HG03457 (cell line): ENCODE measurements around the gene SCGB3A1.

Experiments used
- ATAC-seq: cut with Tn5 transposase; IDR thresholded peaks from one replicate; pipeline ENCODE4 v1.9.1; 2021; ENCODE audit warnings: moderate number of reproducible peaks; ENCODE audit not compliant: unreplicated experiment

The SCGB3A1 gene

GRCh38 chr5:180625791-180626660 is 34.7 kb upstream of the SCGB3A1 start:
- ATAC-seq: no peak

- ATAC-seq: no peak
Measured at GRCh38 chr5:180625125-180625790, 34.0 kb upstream of the SCGB3A1 start.

DNA sequence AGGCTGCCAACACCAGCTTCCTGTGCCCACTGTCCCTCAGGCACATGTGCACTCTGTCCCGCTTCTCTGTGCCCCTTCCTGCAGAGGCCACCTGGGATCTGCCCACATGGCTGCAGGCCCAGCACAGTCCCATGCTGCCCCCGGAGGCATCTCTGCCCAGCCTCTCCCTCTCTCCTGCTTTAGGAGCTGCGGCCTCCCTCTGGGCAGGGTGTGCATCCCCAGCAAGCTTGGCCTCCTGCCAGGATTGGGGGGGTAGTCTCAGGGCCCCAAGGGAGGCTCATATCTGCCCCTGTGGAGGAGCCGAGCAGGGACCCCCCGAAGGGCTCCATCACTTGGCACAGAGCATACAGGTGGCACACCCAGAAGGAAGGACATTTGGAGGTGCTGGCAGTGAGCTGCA is 33.3 kb upstream of the SCGB3A1 start:
- ATAC-seq: no peak

DNA sequence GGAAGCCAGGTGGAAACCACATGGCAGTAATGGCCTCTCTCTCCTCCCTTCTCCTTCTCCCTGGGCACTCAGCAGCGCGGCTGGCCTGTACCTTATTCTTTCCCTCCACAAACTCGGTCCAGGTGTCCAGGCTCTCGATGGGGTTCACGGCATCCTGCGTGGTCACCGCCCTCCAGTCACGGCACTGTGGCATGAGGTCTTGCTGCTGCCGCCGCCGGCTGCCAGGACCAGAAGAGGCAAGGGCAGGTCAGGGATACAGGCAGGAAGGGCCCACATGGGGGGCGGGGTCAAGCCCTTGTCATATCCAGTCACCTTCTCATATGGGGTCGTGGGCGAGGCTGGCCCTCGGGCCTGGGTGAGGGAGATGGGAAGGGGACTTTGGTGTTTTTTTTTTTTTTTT is 32.5 kb upstream of the SCGB3A1 start:
- ATAC-seq: no peak

DNA sequence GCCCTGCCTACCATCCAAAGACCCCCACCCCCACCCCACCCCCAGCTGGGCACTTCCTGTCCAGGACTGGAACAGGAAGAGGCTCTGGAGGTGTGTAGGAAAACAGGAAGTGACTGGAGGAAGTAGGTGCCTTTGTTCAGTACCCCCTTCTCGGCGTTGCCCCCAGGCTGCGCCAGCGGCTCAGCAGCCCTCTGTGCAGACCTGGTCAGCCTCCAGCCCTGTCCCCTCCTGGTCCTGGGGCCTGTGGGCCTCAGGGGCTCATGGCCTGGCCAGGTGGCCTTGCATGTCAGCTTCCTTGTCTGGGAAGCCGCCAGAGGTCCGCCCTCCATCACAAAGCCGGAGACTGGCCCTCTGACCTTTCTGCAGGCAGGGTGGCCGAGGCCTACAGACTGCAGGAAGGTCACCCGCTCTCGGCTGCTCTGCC is 32.1 kb upstream of the SCGB3A1 start:
- no peak for ATAC-seq

DNA sequence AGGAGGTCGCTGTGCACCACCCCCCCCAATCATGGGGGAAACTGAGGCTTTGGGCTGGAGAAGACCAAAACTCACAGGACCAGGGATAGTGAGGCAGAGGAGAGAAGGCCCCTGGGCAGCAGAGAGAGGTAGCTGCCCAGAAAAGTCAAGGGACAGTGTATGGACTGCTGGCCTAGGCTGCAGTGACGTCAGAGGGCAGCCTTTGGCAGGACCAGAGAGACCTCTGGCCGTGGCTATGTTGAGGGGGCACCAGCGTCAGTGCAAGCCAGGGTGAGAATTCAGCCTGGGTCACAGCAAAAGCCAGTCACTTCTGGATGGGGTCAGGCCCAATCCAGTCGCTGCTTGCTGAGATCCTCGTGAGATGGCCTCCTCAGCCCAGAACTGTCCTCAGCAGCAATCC is 31.6 kb upstream of the SCGB3A1 start:
- ATAC-seq: no peak

DNA sequence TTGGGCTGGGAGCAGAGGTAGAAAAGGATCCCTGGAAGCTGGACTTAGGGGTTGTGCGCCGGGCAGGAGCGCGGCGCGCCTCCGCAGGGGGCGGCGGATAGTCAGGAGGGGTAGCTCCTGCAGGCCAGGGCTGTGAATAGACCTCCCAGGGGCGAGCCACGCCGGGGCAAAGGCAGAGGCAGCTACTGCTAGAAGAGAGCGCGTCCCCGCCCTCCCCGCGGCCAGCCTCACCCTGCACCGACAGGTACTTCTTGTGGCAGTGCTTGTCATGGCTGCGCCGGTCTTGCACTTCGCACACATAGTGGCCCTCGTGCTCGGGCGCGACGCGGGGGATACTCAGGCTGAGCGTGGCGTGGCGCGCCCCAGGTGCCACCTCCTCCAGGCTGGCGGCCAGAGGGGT is 30.0 kb upstream of the SCGB3A1 start:
- no peak for ATAC-seq

- ATAC-seq: no peak
Measured at GRCh38 chr5:180620014-180620413, 28.7 kb upstream of the SCGB3A1 start.

- ATAC-seq: no peak
Measured at GRCh38 chr5:180619563-180619915, 28.2 kb upstream of the SCGB3A1 start.

DNA sequence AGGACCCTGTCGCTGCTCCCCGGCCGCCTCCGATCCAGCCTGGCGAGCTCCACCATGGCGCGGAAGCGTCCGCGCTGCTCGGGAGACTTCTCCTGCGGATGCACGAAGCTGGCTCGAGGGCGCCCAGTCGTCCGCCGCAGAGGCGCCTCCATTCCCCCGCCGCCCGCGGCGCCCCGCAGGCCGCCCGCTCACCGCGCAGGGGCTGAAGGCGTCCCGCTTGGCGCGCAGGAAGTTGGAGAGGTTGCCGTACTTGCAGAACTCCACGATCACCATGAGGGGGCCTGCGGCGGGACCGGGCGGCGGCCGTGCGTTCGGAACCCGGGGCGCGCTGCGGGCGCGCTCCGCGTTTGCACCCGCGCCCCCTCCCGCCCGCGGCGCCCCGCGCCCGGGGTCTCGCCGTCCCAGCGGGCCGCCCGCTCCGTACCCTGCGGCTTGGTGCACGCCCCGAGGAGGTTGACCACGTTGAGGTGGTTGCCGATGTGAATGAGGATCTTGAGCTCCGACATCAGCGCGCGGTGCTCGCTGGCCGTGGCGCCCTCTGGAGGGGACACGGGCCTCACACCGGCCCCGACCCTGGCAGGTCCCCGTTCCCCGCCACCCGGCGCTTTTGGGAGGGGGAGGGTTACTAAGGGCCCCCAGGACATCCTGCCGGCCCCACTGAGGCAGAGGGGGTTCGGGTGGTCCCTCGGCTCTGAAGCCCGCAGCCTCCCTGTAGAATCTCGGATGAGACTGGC is 27.7 kb upstream of the SCGB3A1 start:
- no peak for ATAC-seq

GRCh38 chr5:180618487-180618828 is 27.2 kb upstream of the SCGB3A1 start:
- no peak for ATAC-seq

GRCh38 chr5:180613814-180614188 is 22.5 kb upstream of the SCGB3A1 start:
- no peak for ATAC-seq

DNA sequence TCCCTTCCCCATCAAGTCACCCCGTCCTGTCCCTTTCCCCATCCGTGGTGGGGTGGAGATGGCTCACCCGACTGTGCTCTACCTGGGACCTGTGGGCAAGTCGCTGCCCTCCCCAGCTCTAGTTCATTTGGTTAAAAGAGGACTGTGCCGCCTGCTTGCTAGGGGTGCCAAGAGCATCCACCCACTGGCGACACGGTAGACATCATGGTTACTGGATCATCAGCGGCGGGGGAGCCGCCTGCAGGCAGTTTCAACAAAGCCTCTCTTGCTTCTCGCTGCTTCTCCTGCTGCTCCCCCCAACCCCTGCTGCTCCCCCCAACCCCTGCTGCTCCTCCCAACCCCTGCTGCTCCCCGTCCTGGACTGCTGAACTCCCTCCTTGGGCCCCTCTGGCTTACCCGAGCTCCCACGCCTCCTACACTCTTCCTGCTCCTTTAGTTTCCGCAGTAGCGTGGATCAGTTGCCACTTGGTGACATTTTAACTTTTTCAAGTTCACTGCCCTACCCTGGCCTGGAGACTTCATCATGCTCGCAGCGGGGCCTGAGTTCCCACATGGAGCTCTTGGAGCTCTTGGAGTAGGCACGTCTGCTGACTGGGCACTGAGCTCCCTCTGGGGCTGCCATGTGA is 22.0 kb upstream of the SCGB3A1 start:
- ATAC-seq: no peak

DNA sequence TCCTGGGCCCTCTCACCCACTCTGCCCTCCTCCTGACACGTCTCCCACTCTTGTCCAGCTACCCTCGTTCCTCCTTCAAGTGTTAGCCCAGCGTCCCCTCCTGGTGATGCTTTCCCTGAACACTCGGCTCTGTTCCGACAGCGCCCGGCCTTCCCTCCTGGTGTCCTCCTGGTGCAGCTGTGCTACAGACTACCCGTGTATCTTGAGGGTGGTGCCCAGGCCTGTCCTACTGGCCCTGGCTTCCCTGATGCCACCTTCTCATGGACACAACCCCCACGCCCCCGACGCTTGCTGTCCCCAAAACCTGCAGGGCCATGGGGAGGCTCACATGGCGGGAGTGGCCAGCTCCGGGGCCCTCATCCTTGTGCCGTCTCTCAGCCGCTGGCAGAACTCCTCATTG is 21.4 kb upstream of the SCGB3A1 start:
- ATAC-seq: no peak

- ATAC-seq: no peak
Measured at GRCh38 chr5:180611140-180611850, 20.0 kb upstream of the SCGB3A1 start.

DNA sequence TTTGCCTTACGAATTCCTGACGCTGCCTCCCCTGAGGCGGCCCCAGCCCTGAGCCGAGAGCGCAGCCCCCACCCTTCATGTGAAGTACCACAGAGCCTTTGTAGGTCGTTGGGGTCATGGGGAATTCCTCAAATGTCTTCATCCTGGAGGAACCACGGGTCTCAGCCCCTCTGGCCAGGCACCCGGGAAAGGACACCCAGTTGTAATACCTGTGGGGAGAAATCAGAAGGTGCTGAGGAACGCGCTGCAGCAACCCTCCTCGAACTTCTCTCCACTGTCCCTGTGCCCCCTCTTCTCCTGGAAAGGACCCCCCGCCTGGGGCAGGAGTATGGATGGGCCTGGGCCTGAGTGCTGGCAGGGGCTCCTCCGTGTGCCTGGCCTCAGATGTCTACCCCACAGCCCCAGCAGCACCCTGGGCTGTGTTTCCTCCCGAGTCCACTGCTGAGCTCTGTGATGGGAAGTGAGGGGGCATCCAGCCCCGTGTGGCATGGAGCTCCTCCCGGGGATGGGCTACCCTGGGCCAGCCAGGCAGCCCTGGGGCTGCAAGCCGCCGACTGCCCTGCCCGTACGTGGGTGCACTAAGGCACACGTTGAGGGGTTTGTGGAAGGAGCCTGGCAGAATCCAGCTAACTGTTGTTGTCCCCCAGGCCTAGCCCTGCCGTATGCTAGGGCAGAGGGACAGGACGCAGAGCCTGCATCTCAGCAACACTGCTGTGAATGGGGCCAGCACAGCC is 18.7 kb upstream of the SCGB3A1 start:
- ATAC-seq: no peak

- ATAC-seq: no peak
Measured at GRCh38 chr5:180609386-180609785, 18.1 kb upstream of the SCGB3A1 start.

GRCh38 chr5:180608572-180609310 is 17.4 kb upstream of the SCGB3A1 start:
- ATAC-seq: no peak

GRCh38 chr5:180607861-180608571 is 16.7 kb upstream of the SCGB3A1 start:
- ATAC-seq: no peak
